DOHH2 (cell line): ENCODE measurements around the gene EXOC7.

Source experiments
- H3F3A ChIP-seq: fragments of 200-600 bp; sonication (generic), shearing (Covaris generic); 2 replicates; pipeline ENCODE4 v1.6.0; 2016; ENCODE audit warnings: antibody characterized with exemption, mild to moderate bottlenecking; ENCODE audit not compliant: control insufficient read depth, insufficient read depth
- H3K27ac ChIP-seq: fragments of 200-600 bp; sonication (generic); 2 replicates; pipeline ENCODE4 v1.5.1; 2014; ENCODE audit warnings: low read depth, mild to moderate bottlenecking, low read length, moderate library complexity
- H3K27me3 ChIP-seq: fragments of 200-600 bp; sonication (generic); 2 replicates; pipeline ENCODE4 v1.6.1; 2014; ENCODE audit warnings: mild to moderate bottlenecking, low read length, mixed read lengths; ENCODE audit not compliant: control insufficient read depth
- H3K36me3 ChIP-seq: fragments of 200-600 bp; sonication (generic); 2 replicates; pipeline ENCODE4 v1.6.1; 2014; ENCODE audit warnings: mild to moderate bottlenecking, low read length, moderate library complexity, mixed read lengths; ENCODE audit not compliant: control insufficient read depth
- H3K4me1 ChIP-seq: fragments of 200-600 bp; sonication (generic); 2 replicates; pipeline ENCODE4 v1.6.1; 2014; ENCODE audit warnings: mild to moderate bottlenecking, low read length, mixed read lengths; ENCODE audit not compliant: control insufficient read depth
- H3K4me2 ChIP-seq: fragments of 200-600 bp; sonication (generic); 2 replicates; pipeline ENCODE4 v1.6.0; 2014; ENCODE audit warnings: mild to moderate bottlenecking, low read length, moderate library complexity
- H3K4me3 ChIP-seq: fragments of 200-600 bp; sonication (generic); 2 replicates; pipeline ENCODE4 v1.5.1; 2014; ENCODE audit warnings: mild to moderate bottlenecking, low read length, mixed read lengths
- H3K79me2 ChIP-seq: fragments of 200-600 bp; sonication (generic); 2 replicates; pipeline ENCODE4 v1.6.1; 2014; ENCODE audit warnings: mild to moderate bottlenecking, low read length, mixed read lengths; ENCODE audit not compliant: control insufficient read depth
- H3K9me2 ChIP-seq: fragments of 200-600 bp; sonication (generic); replicated peaks from 2 replicates; pipeline ENCODE4 v1.6.1; 2014; ENCODE audit warnings: mild to moderate bottlenecking, low read length, mixed read lengths; ENCODE audit not compliant: control insufficient read depth
- H3K9me3 ChIP-seq: fragments of 200-600 bp; sonication (generic); 2 replicates; pipeline ENCODE4 v1.6.1; 2014; ENCODE audit warnings: antibody characterized with exemption, low read length, mixed read lengths; ENCODE audit not compliant: control insufficient read depth, insufficient read depth
- H4K20me1 ChIP-seq: fragments of 200-600 bp; sonication (generic); 2 replicates; pipeline ENCODE4 v1.6.0; 2014; ENCODE audit warnings: low read depth, mild to moderate bottlenecking, antibody characterized with exemption, low read length, moderate library complexity; ENCODE audit not compliant: control insufficient read depth, insufficient read depth
- EZH2phosphoT487 ChIP-seq: fragments of 200-600 bp; sonication (generic); IDR thresholded peaks from 2 replicates; pipeline ENCODE4 v1.6.1; 2017; ENCODE audit warnings: borderline replicate concordance, mild to moderate bottlenecking, antibody characterized with exemption, low read length, moderate library complexity, mixed read lengths
- TF ChIP-seq, protein P1 (sequence below): fragments of 200-600 bp; sonication (generic); IDR thresholded peaks from one replicate; pipeline ENCODE4 v1.5.1; 2014; ENCODE audit warnings: antibody characterized with exemption, mild to moderate bottlenecking, low read depth, low read length; ENCODE audit not compliant: poor library complexity, severe bottlenecking

The EXOC7 gene

DNA sequence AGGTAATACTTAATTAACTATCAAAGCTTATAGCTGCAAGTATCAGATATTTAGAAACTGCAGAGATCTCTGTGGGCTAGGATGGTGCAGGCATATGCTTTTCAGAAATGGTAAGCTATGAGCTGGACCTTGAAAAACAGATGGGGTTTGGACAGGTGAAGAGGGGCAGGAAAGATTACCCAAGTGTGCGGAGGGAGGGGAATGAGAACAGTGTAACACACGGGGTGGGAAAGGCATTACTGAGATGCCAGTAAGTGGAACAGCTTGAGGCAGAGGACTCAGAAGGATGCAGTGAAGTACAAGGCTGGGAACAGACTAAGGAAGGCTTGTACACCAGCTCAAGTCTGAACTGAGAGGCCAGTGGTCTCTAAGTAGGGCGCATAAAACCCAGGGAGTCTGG is 54.3 kb downstream of the EXOC7 start:
- no peaks in the 10 kb centered on the region for H3K9me2 ChIP-seq
- no peaks in the 10 kb centered on the region for H3K27me3 ChIP-seq
- no peaks in the 10 kb centered on the region for H3F3A ChIP-seq
- H3K36me3 ChIP-seq: peaks cover 85% of the 10 kb centered on the region
- H3K4me1 ChIP-seq: peaks cover 7% of the 10 kb centered on the region; the same call in 1 of the 2 replicates
- H3K9me3 ChIP-seq: no peaks in the 10 kb centered on the region
- H4K20me1 ChIP-seq: no peaks in the 10 kb centered on the region
- H3K27ac ChIP-seq: no peak overlapping the region
- H3K4me2 ChIP-seq: no peak overlapping the region
- peaks cover 4% of the 10 kb centered on the region; the same call in 1 of the 2 replicates for H3K79me2 ChIP-seq
- TF ChIP-seq, protein P1, sequence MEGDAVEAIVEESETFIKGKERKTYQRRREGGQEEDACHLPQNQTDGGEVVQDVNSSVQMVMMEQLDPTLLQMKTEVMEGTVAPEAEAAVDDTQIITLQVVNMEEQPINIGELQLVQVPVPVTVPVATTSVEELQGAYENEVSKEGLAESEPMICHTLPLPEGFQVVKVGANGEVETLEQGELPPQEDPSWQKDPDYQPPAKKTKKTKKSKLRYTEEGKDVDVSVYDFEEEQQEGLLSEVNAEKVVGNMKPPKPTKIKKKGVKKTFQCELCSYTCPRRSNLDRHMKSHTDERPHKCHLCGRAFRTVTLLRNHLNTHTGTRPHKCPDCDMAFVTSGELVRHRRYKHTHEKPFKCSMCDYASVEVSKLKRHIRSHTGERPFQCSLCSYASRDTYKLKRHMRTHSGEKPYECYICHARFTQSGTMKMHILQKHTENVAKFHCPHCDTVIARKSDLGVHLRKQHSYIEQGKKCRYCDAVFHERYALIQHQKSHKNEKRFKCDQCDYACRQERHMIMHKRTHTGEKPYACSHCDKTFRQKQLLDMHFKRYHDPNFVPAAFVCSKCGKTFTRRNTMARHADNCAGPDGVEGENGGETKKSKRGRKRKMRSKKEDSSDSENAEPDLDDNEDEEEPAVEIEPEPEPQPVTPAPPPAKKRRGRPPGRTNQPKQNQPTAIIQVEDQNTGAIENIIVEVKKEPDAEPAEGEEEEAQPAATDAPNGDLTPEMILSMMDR: no peak
- no peak for TF ChIP-seq EZH2phosphoT487
- H3K4me3 ChIP-seq: no peak overlapping the region

DNA sequence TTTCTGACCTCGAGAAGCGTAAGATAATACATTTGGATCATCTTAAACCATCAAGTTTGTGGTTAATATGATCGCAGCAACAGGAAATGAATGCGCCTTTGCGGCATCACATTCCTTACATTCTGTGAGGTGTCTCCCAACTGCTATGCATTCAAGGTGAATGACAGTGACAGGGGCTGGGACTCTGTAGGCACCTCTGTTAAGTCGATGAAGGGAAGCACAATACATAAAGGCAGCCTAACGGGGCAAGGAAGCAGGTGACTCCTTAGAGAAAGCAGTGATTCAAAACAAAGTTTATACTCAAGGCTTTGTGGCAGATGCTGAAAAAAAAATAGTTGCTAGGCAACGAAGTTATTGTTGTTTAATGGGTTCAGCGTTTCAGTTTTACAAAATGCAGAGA is 54.9 kb downstream of the EXOC7 start:
- no peaks in the 10 kb centered on the region for H4K20me1 ChIP-seq
- peaks cover 4% of the 10 kb centered on the region; the same call in 1 of the 2 replicates for H3K79me2 ChIP-seq
- TF ChIP-seq, protein P1: no peak
- TF ChIP-seq EZH2phosphoT487: no peak
- no peak overlapping the region for H3K4me3 ChIP-seq
- peaks cover 85% of the 10 kb centered on the region for H3K36me3 ChIP-seq
- H3K27me3 ChIP-seq: no peaks in the 10 kb centered on the region
- no peaks in the 10 kb centered on the region for H3K9me3 ChIP-seq
- H3K9me2 ChIP-seq: no peaks in the 10 kb centered on the region
- no peak overlapping the region for H3K27ac ChIP-seq
- H3K4me2 ChIP-seq: no peak overlapping the region
- peaks cover 7% of the 10 kb centered on the region; the same call in 1 of the 2 replicates for H3K4me1 ChIP-seq
- no peaks in the 10 kb centered on the region for H3F3A ChIP-seq

DNA sequence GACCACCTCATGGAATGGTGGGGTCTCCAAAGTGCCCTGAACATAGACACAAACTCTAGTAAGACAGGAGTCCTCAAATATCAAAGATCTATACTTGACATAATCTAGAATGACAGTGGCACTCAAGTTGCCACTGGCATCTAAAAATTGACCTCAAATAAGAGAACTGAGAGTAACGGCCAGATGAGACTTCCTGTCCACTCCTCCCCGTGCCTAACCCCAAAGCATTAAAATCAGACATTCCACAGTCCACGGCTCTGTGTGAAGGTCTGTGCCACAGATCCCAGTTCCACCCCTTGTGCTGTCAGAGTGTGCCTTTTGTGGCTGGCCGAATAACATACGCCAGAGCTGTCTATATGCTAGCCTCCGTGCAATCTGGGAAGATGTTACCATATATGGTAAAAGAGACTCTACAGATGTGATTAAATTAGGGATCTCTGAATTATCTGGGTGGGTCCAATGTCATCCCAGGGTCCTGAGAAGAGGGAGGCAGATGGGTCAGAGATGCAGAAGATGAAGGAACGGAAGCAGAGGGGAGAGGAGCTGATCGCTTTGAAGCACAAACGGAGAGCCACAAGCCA is 55.5 kb downstream of the EXOC7 start:
- H3K36me3 ChIP-seq: peaks cover 85% of the 10 kb centered on the region
- H3K27ac ChIP-seq: no peak overlapping the region
- no peak for TF ChIP-seq EZH2phosphoT487
- TF ChIP-seq, protein P1: no peak
- no peaks in the 10 kb centered on the region for H3K27me3 ChIP-seq
- H3K4me1 ChIP-seq: peaks cover 7% of the 10 kb centered on the region; the same call in 1 of the 2 replicates
- H3K9me2 ChIP-seq: no peaks in the 10 kb centered on the region
- H3K9me3 ChIP-seq: no peaks in the 10 kb centered on the region
- H4K20me1 ChIP-seq: no peaks in the 10 kb centered on the region
- no peaks in the 10 kb centered on the region for H3K79me2 ChIP-seq
- H3K4me2 ChIP-seq: no peak overlapping the region
- no peaks in the 10 kb centered on the region for H3F3A ChIP-seq
- no peak overlapping the region for H3K4me3 ChIP-seq
